Skeletal muscle tissue (tissue), 4 donors: Measurements from ENCODE around the gene SIGLECL1. TPM values are rescaled to one million over a fixed set of nuclear protein-coding genes. Genes with fewer than 3 reads are reported as not detected.

Experiments used
- H3K27ac ChIP-seq: one replicate; pipeline ENCODE4 v1.7.0; 2013; ENCODE audit warnings: mild to moderate bottlenecking, low read depth, low read length, inconsistent platforms
- H3K27me3 ChIP-seq, 3 donors: one replicate each; pipeline ENCODE4 v1.7.0; 2013; ENCODE audit warnings: low read length in 3 of 3; ENCODE audit not compliant: control insufficient read depth in 3 of 3, insufficient read depth in 3 of 3
- H3K36me3 ChIP-seq, 3 donors: one replicate each; pipeline ENCODE4 v1.7.0; 2013; ENCODE audit warnings: low read length in 3 of 3; ENCODE audit not compliant: control insufficient read depth in 3 of 3, insufficient read depth in 3 of 3
- H3K4me1 ChIP-seq, 3 donors: one replicate each; pipeline ENCODE4 v1.7.0; 2013; ENCODE audit warnings: low read length in 3 of 3, mild to moderate bottlenecking in 3 of 3; ENCODE audit not compliant: control insufficient read depth in 3 of 3, insufficient read depth in 3 of 3
- H3K4me3 ChIP-seq, 3 donors: one replicate each; pipeline ENCODE4 v1.7.0; 2013; ENCODE audit warnings: low read length in 3 of 3
- H3K9ac ChIP-seq, 3 donors: one replicate each; pipeline ENCODE4 v1.7.0; 2013; ENCODE audit warnings: low read length in 3 of 3, mild to moderate bottlenecking in 3 of 3, moderate library complexity in 2 of 3, low read depth in 1 of 3
- H3K9me3 ChIP-seq, 3 donors: one replicate each; pipeline ENCODE4 v1.7.0; 2013; ENCODE audit warnings: low read length in 3 of 3; ENCODE audit not compliant: control insufficient read depth in 3 of 3
- total RNA-seq: library from RNA; depleted of rRNA; stranded (reverse); fragments of >200 nt; gene quantifications from one replicate; pipeline ENCODE4 v1.2.3, GENCODE V29; 2014
- donor health status: Osteomylitis.

SIGLECL1 gene
- total RNA-seq, 1 donor from 2014 or later = not detected

DNA sequence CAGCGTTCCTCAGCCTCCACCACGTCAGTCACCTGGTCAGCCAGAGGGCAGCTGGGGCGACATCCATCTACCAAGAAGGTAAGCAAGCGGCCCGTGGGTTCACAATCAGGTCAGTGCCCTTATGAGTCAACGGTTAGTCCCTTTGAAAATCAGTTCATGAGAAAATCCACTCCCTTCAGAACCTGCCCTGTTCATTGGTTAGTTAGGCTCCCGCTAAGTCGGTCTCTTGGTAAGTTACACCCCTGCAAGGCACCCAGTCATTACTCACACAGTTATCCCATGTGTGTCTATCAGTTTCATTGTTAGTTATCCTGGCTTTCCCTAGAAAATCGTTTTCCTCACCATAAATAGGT is 564 bp downstream of the SIGLECL1 start:
- no peak overlapping the region for H3K4me3 ChIP-seq
- H3K36me3 ChIP-seq = no peaks in the 10 kb centered on the region
- no peaks in the 10 kb centered on the region for H3K4me1 ChIP-seq
- no peaks in the 10 kb centered on the region for H3K27me3 ChIP-seq
- no peak overlapping the region for H3K9ac ChIP-seq
- H3K27ac ChIP-seq = no peak overlapping the region
- peaks cover 0 to 2% (median 0%) of the 10 kb centered on the region in 3 donors for H3K9me3 ChIP-seq

DNA sequence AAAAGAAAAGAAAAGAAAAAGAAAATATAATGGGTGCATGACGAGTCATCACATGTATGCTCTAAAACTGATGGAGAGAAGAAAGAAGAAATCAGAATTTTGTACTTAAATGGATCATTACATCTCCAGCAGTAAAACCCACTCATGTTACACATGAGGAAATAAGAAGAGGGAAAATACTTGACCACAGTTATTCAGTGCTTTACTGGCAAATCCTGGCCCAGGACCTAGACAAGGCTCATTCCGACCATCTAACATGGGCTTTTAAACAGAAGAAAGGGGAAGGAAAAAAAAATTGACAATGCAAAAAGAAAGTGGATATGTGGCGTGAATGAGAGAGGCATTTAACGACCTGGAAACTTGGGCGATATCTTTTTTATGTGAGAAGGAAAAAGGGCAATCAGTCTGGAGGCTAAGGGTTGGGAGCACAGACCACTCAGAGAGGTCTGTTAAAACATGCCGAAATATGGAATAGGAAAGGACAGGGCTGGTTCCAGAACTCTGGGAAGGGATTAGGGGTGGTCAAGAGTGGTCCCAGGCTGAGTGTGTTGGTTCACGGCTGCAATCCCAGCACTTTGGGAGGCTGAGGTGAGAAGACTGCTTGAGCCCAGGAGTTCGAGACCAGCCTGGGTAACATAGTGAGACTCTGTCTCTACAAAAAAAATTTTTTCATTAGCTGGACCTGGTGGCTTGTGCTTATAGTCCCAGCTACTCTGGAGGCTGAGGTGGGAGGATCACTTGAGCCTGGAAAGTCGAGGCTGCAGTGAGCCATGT is 1.6 kb downstream of the SIGLECL1 start:
- Histone ChIP-seq H3K36me3 (no peaks in the 10 kb centered on the region), H3K4me1 (no peaks in the 10 kb centered on the region), H3K9me3 (peaks cover 0 to 2% (median 0%) of the 10 kb centered on the region in 3 donors), H3K27ac (no peak overlapping the region), H3K4me3 (no peak overlapping the region), H3K9ac (no peak overlapping the region), H3K27me3 (no peaks in the 10 kb centered on the region)

DNA sequence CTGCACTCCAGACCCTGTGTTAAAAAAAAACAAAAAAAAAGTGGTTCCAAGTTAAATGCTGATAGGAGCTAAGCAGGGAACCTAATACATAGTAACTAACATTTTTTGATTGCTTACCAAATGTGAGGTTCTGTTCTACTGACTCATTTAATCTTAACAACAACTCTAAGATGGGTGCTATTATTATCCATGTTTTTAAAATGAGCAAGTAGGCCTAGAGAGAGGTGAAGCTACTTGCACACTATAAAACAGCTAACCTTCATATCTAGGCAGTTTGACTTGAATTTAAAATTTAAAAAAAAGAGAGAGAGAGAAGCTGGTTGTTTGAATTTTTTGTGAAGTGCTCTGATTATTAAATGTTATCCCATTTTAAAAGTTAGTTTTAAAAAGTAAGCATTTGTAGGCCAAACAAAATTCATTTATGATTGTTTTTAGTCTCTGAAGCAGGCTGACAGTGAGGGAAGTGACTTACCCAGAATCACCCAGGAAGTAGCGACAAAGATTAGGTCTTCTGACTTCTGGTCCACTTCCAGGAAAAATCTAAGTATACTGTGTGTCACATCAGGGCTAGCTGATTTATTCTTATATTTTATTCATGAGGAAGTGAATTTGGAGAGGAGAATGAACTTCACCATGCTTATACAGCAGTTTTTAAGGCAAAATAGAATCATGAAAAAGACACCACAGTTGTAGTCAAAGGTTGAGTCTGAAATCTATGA is 2.4 kb downstream of the SIGLECL1 start:
- no peak overlapping the region for H3K4me3 ChIP-seq
- H3K9ac ChIP-seq = no peak overlapping the region
- H3K27me3 ChIP-seq = no peaks in the 10 kb centered on the region
- no peaks in the 10 kb centered on the region for H3K4me1 ChIP-seq
- H3K9me3 ChIP-seq = peaks cover 0 to 2% (median 0%) of the 10 kb centered on the region in 3 donors
- H3K36me3 ChIP-seq = no peaks in the 10 kb centered on the region
- no peak overlapping the region for H3K27ac ChIP-seq

DNA sequence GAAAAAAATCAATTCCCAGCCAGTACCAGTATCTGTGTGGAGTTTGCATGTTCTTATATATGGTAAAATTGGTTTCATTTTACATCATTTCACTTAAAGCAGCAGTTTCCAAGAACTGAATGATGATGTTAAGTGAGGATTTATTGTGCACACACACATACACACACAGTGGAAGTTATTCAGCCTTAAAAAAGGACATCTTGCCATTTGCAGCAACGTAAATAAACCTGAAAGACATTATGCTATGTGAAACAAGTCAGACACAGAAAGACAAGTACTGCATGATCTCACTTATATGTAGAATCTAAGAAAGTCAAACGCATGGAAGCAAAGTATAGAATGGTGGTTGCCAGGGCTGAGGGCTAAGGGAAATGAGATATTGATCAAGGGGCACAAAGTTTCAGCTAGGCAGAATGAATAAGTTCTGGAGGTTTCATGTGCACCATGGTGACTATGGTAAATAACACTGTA is 5.3 kb downstream of the SIGLECL1 start:
- H3K4me3 ChIP-seq = no peak overlapping the region
- H3K9me3 ChIP-seq = no peaks in the 10 kb centered on the region
- H3K27ac ChIP-seq = no peak overlapping the region
- no peaks in the 10 kb centered on the region for H3K27me3 ChIP-seq
- no peaks in the 10 kb centered on the region for H3K4me1 ChIP-seq
- H3K9ac ChIP-seq = no peak overlapping the region
- H3K36me3 ChIP-seq = no peaks in the 10 kb centered on the region

DNA sequence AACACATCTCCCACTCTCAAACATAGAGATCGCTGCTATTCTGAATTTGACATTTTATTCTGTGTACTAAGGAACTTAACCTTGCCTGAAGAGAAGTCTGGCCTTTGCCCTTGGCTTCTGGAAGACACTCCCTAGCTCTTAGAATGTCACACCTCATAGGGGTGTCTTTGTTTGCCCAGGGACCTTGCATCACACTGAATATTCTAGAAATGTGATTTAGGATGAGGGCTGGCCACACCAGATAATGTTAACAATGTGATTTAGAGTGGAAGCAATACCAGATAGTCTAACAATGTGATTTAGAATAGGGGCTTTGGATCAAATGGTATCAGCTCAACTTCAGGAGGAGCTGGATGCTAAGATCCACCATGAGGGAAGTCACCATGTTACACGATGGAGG is 6.6 kb downstream of the SIGLECL1 start:
- Histone ChIP-seq H3K4me3 (no peak overlapping the region), H3K9me3 (peaks cover 0 to 4% (median 0%) of the 10 kb centered on the region in 3 donors), H3K27me3 (no peaks in the 10 kb centered on the region), H3K9ac (no peak overlapping the region), H3K4me1 (no peaks in the 10 kb centered on the region), H3K27ac (no peak overlapping the region), H3K36me3 (no peaks in the 10 kb centered on the region)

DNA sequence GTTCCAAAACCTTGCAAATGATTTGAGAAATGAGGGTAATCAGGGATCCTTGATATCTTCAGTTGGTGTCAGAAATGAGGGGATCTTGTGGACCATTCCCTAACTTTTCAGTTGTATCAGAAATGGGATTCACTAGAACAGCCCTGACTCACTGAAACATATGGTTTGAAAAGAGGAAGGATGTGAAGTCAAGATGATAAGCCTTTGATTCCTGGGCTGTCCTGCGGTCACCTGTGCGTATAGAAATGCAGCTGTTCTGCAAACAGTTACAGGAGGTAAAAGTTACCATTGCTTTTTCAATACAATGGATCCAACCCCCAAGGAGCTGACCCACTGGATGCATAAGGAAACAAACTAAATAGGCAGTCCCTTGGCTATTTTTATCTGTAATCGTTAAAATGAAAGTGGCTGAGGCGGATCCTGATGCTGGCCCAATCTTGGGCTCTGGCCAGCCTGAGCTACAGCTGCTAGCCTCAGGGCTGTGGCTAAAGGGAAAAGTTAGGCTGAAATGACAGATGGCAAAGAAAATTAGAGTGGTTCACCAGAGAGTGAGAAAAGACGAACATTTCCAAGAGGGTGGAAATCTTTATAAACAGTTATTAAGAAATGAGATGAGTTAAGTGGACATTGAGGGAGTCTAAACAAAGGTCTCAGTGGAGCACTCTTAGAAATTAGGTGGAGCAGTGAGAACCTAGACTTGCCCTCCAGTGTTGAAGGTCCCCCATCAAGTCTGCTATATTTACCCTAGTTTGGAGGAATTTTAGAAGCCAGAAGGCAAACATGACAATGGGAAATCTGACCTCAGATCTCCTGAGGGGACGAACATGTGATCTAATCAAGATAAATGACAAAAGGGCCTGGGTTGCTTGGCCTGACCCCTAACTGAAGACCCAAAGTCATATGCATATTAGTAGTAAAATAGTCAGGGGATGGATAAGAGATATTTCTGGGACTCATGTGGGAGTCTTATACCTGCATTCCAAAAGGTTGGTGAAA is 7.6 kb downstream of the SIGLECL1 start:
- Histone ChIP-seq H3K4me3 (no peak overlapping the region), H3K9me3 (peaks cover 0 to 4% (median 0%) of the 10 kb centered on the region in 3 donors), H3K27me3 (no peaks in the 10 kb centered on the region), H3K9ac (no peak overlapping the region), H3K36me3 (no peaks in the 10 kb centered on the region), H3K27ac (no peak overlapping the region), H3K4me1 (no peaks in the 10 kb centered on the region)

DNA sequence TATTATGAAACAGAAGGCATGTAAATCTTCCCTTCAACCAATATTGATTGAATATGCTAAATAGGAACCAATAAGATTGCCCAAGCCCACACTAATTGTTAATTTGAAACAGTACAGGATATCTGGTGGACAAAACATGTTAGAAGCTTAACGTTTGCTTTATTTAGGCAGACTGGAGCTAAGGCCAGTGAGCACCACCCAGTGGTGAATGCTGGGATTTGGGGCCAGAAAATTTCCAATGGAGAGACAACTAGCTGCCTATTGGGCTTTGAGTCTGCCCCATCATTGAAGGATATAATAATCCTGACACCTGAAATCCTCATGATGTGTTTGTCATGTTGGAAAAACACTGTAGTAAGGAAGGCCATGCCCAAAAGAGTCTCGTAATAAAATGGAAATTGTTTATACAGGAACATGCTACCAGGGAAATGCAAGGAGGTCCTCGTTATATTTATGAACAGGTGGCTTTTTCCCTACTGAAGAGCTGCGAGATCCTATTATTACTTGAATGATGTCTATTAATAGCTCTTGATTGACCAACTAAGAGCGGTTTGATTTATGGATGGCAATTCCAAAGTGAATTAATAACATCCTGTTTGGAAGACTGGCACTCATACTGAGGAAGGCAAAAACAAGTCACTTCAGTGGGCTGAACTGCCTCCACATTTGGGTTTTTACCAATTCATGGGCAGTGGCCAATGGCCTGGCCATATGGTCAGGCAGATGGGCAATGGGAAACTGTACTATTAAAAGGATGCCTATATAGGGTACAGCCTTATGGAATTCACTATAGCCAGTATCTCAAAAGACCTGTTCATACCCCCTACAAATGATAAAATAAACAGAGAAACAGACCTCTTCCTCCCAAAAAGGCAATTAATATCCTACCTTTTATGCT is 8.7 kb downstream of the SIGLECL1 start:
- no peak overlapping the region for H3K4me3 ChIP-seq
- peaks cover 0 to 4% (median 0%) of the 10 kb centered on the region in 3 donors for H3K9me3 ChIP-seq
- no peaks in the 10 kb centered on the region for H3K4me1 ChIP-seq
- no peaks in the 10 kb centered on the region for H3K36me3 ChIP-seq
- no peak overlapping the region for H3K27ac ChIP-seq
- H3K27me3 ChIP-seq = no peaks in the 10 kb centered on the region
- no peak overlapping the region for H3K9ac ChIP-seq

DNA sequence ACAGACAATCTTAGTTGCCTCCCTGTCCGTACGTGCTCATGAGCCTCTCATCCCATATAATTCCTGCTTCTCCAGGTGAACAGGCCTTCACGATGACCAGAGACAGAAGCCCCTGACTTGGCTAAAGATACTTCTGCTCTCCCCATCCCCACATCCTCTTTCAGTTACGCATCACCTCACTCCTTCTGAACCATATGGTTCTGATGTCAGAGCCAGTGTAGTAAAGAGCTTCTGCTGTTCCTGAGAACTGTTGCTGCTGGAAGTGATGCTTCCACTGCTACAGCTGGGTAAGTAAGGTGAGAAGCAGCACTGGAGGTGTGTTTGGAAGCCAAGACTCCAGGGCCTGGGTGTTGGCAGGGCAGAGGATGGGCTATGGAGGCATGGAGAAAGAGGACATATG is 12.9 kb downstream of the SIGLECL1 start:
- H3K27me3 ChIP-seq = no peaks in the 10 kb centered on the region
- H3K36me3 ChIP-seq = no peaks in the 10 kb centered on the region
- no peak overlapping the region for H3K9ac ChIP-seq
- H3K9me3 ChIP-seq = peaks cover 0 to 4% (median 0%) of the 10 kb centered on the region in 3 donors
- H3K27ac ChIP-seq = no peak overlapping the region
- no peaks in the 10 kb centered on the region for H3K4me1 ChIP-seq
- no peak overlapping the region for H3K4me3 ChIP-seq

DNA sequence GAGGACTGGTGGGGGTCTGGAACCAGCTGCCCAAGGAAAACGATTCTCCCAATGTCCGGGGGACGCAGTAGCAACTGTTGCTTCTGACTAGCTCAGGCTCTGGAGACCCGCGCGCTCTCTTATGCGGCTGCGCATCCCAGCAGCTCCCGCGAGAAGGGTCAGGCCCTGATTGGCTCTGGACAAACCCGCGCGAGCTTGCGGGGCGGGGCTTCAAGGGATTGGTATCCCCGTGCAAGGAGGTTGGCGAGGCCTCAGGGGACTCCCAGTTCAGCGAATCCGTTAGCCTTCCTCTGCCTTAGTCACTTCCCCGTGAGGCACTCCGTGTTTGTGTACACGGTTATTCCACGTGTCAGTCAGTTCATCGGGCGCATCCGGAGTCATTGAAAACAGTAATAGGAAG is 20.2 kb downstream of the SIGLECL1 start:
- Histone ChIP-seq H3K9me3 (no peaks in the 10 kb centered on the region), H3K4me1 (no peaks in the 10 kb centered on the region), H3K27me3 (peaks cover 0 to 2% (median 0%) of the 10 kb centered on the region in 3 donors), H3K4me3 (no peak overlapping the region), H3K36me3 (no peaks in the 10 kb centered on the region), H3K27ac (no peak overlapping the region), H3K9ac (no peak overlapping the region)
